ENCODE results near the gene METTL16.

DNA sequence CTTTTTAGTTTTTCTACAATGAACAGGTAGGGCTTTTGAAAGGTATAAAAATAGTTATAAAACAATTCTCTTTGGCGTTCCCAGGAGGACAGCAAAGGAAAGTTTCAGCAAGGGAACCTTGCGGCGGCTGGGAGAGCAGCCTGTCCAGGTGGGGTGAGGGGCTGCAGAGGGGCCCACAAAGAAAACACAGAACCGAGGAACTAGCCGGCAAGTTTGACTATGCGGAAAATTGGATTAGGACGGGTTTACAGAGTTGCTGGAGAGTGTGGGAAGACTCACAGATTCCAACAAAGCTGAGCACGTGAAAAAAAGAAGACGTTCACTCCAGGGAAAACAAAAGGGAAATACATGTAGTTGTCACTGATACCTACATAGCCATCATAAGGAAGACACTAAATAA is 40.2 kb upstream of the METTL16 start:
- TF ChIP-seq, protein P1, sequence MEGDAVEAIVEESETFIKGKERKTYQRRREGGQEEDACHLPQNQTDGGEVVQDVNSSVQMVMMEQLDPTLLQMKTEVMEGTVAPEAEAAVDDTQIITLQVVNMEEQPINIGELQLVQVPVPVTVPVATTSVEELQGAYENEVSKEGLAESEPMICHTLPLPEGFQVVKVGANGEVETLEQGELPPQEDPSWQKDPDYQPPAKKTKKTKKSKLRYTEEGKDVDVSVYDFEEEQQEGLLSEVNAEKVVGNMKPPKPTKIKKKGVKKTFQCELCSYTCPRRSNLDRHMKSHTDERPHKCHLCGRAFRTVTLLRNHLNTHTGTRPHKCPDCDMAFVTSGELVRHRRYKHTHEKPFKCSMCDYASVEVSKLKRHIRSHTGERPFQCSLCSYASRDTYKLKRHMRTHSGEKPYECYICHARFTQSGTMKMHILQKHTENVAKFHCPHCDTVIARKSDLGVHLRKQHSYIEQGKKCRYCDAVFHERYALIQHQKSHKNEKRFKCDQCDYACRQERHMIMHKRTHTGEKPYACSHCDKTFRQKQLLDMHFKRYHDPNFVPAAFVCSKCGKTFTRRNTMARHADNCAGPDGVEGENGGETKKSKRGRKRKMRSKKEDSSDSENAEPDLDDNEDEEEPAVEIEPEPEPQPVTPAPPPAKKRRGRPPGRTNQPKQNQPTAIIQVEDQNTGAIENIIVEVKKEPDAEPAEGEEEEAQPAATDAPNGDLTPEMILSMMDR (conservative IDR thresholded peaks at IDR 0.05; ENCODE audit: low read length): no peak
- no peak for TF ChIP-seq EZH2phosphoT487 (IDR thresholded peaks at IDR 0.05; ENCODE audit: borderline replicate concordance)
